ENCODE data around the gene AIFM3.

DNA sequence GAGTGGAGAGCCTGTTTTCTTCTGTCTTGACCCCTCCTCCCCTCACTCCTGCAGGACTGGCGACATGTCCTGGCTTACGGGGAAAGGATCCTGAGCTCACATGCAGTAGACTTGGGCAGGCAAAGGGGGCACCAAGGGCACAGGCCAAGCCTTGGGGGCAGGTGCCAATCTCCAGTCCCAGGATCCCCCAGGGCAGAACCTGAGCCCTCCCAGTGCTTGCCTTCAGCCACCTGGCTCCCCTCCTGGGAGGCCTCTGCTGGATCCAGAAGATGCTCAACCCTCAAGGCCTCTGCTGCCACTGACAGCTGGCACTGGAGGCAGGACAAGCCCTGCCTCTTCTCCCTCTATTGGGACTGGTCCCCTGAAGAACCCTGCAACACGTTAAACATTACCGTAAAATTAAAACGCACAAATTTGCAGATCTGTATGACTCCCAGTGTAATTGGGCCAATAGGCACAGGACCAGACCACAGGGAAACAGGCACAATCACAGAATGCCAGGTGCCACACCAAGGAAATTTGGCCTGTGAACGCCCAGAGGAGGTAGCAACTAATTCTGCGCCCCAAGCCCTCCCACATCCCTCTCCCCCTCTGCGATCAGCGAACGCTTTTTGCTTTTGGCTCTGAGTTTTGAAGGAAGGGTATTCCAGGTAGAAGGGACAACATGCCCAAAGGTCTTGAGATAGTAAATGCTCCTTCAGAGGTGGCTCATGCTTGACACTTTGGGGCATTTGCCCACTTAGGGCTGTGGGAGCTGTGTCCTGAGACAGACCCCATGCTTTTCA is 14.1 kb downstream of the AIFM3 start:
- TF ChIP-seq, protein P1, sequence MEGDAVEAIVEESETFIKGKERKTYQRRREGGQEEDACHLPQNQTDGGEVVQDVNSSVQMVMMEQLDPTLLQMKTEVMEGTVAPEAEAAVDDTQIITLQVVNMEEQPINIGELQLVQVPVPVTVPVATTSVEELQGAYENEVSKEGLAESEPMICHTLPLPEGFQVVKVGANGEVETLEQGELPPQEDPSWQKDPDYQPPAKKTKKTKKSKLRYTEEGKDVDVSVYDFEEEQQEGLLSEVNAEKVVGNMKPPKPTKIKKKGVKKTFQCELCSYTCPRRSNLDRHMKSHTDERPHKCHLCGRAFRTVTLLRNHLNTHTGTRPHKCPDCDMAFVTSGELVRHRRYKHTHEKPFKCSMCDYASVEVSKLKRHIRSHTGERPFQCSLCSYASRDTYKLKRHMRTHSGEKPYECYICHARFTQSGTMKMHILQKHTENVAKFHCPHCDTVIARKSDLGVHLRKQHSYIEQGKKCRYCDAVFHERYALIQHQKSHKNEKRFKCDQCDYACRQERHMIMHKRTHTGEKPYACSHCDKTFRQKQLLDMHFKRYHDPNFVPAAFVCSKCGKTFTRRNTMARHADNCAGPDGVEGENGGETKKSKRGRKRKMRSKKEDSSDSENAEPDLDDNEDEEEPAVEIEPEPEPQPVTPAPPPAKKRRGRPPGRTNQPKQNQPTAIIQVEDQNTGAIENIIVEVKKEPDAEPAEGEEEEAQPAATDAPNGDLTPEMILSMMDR (conservative IDR thresholded peaks at IDR 0.05 in 1 of 2, IDR thresholded peaks at IDR 0.05 in 1 of 2; ENCODE audit: extremely low read depth in 1 of 2, insufficient read depth in 1 of 2, low read depth in 1 of 2, low read length in 2 of 2), result no peak
- no peak for TF ChIP-seq EZH2 (IDR thresholded peaks at IDR 0.05; ENCODE audit: borderline replicate concordance, low read length)

Measured in mammary epithelial cell (primary cell).